Left ventricle myocardium inferior (tissue), 1 donor: ENCODE measurements around the gene TCERG1L. TPM values are rescaled to one million over a fixed set of nuclear protein-coding genes. Genes with fewer than 3 reads are reported as not detected.

Experiments used
- DNase-seq: peaks from one replicate; pipeline ENCODE4 v3.0.0-alpha.2; 2020
- H3K27ac ChIP-seq: fragments of 200-600 bp; replicated peaks from 2 replicates; pipeline ENCODE4 v1.8.0; 2021
- H3K27me3 ChIP-seq: fragments of 200-600 bp; 2 replicates; pipeline ENCODE4 v1.8.0; 2021; ENCODE audit warnings: low read depth
- H3K36me3 ChIP-seq: fragments of 200-600 bp; 2 replicates; pipeline ENCODE4 v1.8.0; 2021
- H3K4me1 ChIP-seq: fragments of 200-600 bp; 2 replicates; pipeline ENCODE4 v1.8.0; 2021
- H3K4me3 ChIP-seq: fragments of 200-600 bp; 2 replicates; pipeline ENCODE4 v1.8.0; 2021; ENCODE audit warnings: mild to moderate bottlenecking, moderate library complexity
- H3K9me3 ChIP-seq: fragments of 200-600 bp; replicated peaks from 2 replicates; pipeline ENCODE4 v1.8.0; 2021
- CTCF ChIP-seq: fragments of 200-600 bp; IDR thresholded peaks from 2 replicates; pipeline ENCODE4 v1.8.0; 2021; ENCODE audit warnings: antibody characterized with exemption, mild to moderate bottlenecking, borderline replicate concordance
- intact Hi-C: fragments of 100-400 bp; cut with micrococcal nuclease; formaldehyde crosslinking; loops from one replicate; pipeline ENCODE4 v1.11.0; 2022
- total RNA-seq: library from RNA; stranded (reverse); fragmentation: NEBNext Ultra II Directional; extraction: Animal tissue kit (Norgen Biotek cat#: 25700); gene quantifications from one replicate; pipeline ENCODE4 v1.2.1, GENCODE V29; 2021
- donor health status: DM: no; HTN: yes; CAD: no; lungs with severe emphysema.

TCERG1L gene
- total RNA-seq, 1 donor from 2014 or later = not detected

- Histone ChIP-seq H3K9me3 (peaks cover 13% of the 10 kb centered on the region), H3K4me3 (no peak overlapping the region), H3K36me3 (no peaks in the 10 kb centered on the region), H3K4me1 (no peaks in the 10 kb centered on the region), H3K27ac (no peak overlapping the region), H3K27me3 (peaks cover 32% of the 10 kb centered on the region)
- no peak for DNase-seq
- intact Hi-C loops = no loop called here
- TF ChIP-seq CTCF = no peak
These were observed 28.6 kb downstream of the TCERG1L start for GRCh38 chr10:131282961-131283360.

GRCh38 chr10:131280101-131280500 lies 31.4 kb downstream of the TCERG1L start:
- H3K27ac ChIP-seq = no peak overlapping the region
- H3K4me3 ChIP-seq = no peak overlapping the region
- no peak for DNase-seq
- intact Hi-C loops = no loop called here
- H3K27me3 ChIP-seq = peaks cover 60% of the 10 kb centered on the region
- peaks cover 13% of the 10 kb centered on the region for H3K9me3 ChIP-seq
- TF ChIP-seq CTCF = no peak
- H3K4me1 ChIP-seq = no peaks in the 10 kb centered on the region
- no peaks in the 10 kb centered on the region for H3K36me3 ChIP-seq

GRCh38 chr10:131279516-131279915 lies 32.0 kb downstream of the TCERG1L start:
- no peaks in the 10 kb centered on the region for H3K4me1 ChIP-seq
- intact Hi-C loops = no loop called here
- H3K4me3 ChIP-seq = no peak overlapping the region
- DNase-seq = no peak
- peaks cover 66% of the 10 kb centered on the region for H3K27me3 ChIP-seq
- no peaks in the 10 kb centered on the region for H3K36me3 ChIP-seq
- peaks cover 9% of the 10 kb centered on the region for H3K9me3 ChIP-seq
- no peak overlapping the region for H3K27ac ChIP-seq
- no peak for TF ChIP-seq CTCF

- TF ChIP-seq CTCF = no peak
- H3K4me3 ChIP-seq = no peak overlapping the region
- H3K4me1 ChIP-seq = no peaks in the 10 kb centered on the region
- no peak for DNase-seq
- H3K27ac ChIP-seq = no peak overlapping the region
- intact Hi-C loops = no loop called here
- H3K27me3 ChIP-seq = peaks cover 77% of the 10 kb centered on the region
- no peaks in the 10 kb centered on the region for H3K9me3 ChIP-seq
- H3K36me3 ChIP-seq = no peaks in the 10 kb centered on the region
These were observed 33.6 kb downstream of the TCERG1L start for GRCh38 chr10:131277969-131278368.

GRCh38 chr10:131277278-131277677 lies 34.2 kb downstream of the TCERG1L start:
- TF ChIP-seq CTCF = no peak
- H3K4me3 ChIP-seq = no peak overlapping the region
- H3K27ac ChIP-seq = no peak overlapping the region
- no peaks in the 10 kb centered on the region for H3K36me3 ChIP-seq
- intact Hi-C loops = no loop called here
- H3K27me3 ChIP-seq = peaks cover 84% of the 10 kb centered on the region
- no peaks in the 10 kb centered on the region for H3K9me3 ChIP-seq
- no peaks in the 10 kb centered on the region for H3K4me1 ChIP-seq
- DNase-seq = no peak

- Histone ChIP-seq H3K27ac (no peak overlapping the region), H3K36me3 (no peaks in the 10 kb centered on the region), H3K4me3 (no peak overlapping the region), H3K4me1 (no peaks in the 10 kb centered on the region), H3K27me3 (peaks cover 90% of the 10 kb centered on the region), H3K9me3 (no peaks in the 10 kb centered on the region)
- DNase-seq = no peak
- intact Hi-C loops = no loop called here
- no peak for TF ChIP-seq CTCF
These were observed 35.8 kb downstream of the TCERG1L start for GRCh38 chr10:131275691-131276090.
